ENCODE measurements around the gene PITPNC1.
A peak's percentile ranks its signal among the peaks of the same experiment; 100 is the strongest.
"Not testable (repeated sequence)": the region's sequence is repeated elsewhere in the genome, so short reads cannot be mapped to it uniquely, and the experiment has no call there.

The PITPNC1 gene

DNA sequence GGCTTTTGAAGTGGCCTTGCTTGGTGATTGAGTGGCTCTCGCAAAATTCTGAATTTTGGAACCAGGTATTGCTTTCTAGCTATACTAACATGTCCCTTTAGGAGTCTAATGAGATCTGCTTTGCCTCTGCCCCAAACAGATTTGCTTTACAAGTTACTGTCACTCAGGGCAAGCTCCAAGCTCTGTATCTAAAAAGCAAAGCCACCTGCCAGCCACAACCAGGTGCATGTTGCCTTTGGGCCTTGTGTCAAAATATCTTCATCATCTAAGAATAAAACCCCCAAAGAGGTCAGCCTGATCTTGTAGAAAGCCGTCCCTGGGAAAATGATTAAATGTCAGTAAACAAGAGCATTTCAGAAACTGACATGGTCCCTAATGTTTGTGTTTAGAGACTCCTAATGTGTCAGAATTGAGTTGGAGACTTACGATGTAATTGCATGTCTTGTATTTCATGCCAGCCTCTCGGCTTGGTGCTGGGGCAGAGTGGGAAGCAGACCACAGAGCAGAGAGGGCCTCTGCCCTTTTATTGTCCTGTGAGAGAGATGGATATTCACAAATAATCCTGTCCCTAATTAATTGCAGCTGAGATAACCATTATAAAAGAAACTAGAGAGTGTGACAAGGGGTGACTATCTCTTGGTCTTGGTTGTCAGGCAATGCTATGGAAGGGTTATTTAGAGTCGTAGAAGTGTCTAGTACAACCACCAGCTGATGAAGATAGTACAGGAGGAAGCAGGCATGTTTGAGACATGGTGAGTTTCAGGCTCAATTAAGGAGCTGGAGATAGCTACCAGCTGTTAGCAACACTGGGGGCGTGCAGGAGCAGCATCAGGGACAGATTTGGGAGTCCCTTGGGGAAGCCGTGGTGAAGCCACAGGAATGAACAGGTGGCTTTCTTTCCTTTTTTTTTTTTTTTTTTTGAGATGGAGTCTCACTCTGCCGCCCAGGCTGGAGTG lies 90.7 kb downstream of the PITPNC1 start:
- no peak for DNase-seq

DNA sequence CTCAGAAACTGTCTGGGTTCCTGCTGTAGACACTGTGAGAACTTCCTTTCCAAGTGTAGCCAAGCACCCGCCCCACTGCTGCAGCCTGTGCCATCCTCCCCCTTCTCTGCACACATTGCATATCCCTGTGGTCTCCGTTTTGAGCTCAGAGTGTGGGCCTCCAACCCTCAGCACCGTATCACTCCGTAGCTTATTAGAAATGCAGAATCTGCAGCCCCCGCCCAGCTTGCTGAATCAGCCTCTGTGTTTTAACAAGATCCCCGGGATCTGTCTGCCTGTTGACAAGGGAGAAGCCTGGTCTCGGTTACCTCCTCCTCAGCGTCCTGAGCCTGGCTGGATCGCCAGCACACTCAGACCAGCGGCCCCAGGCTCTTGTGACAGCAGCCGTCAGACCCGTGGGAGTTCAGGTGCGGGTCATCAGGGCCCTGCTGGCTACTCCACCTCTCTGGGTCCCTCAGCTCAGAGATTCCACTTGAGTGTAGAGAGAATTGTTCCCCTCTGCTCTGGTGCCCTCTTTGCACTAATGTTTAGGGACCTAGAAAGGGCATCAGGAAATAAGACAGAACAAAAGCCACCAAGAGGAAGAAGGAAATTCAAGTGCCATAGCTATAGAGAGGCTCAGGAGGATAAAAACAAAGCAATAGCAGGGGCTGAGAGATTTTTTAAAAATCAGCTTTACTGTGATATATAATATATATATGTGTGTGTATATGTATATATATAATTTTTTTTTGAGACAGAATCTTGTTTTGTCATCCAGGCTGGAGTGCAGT lies 92.3 kb downstream of the PITPNC1 start:
- no peak for DNase-seq

DNA sequence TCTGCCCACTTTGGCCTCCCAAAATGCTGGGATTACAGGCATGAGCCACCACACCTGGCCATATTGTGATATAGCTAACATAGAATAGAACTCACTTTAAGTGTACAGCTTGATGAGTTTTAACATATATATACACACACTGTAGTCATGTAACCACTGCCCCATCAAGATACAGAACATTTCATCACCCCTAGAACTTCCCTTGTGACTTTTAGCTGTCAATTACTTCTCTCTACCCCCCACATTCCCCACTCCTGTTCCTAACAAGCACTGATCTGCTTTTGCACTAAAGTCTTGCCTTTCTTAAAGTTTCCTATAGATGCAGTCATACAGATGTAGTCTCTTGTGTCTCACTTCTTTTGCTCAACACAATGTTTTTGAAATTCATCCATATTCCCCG lies 93.1 kb downstream of the PITPNC1 start:
- DNase-seq: no peak

DNA sequence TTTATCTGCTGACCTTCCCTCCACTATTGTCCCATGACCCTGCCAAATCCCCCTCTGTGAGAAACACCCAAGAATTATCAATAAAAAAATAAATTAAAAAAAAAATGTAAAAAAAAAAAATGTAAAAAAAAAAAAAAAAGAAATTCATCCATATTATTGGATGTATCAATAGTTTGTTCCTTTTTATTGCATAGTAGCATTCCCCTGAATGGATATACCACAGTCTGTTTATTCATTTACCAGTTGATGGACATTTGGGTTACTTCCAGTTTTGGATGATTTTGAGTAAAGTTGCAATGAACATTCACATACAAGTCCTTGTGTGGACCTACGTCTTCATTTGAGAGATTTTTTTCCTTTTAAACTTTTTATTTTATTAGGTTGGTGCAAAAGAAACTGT lies 94.0 kb downstream of the PITPNC1 start:
- DNase-seq: no peak

DNA sequence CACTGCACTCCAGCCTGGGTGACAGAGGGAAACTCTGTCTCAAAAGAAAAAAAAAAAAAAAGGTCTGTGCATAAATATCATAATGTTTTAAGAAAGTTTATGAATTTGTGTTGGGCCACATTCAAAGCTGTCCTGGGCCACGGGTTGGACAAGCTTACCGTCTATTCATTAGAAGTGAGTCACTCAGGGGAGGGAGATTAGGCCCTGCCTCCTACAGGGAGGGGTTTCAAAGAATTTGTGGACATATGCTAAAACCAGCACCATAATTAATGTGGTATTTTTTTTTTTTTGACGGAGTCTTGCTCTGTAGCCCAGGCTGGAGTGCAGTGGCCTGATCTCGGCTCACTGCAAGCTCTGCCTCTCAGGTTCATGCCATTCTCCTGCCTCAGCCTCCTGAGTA lies 95.5 kb downstream of the PITPNC1 start:
- not testable (repeated sequence) for DNase-seq

DNA sequence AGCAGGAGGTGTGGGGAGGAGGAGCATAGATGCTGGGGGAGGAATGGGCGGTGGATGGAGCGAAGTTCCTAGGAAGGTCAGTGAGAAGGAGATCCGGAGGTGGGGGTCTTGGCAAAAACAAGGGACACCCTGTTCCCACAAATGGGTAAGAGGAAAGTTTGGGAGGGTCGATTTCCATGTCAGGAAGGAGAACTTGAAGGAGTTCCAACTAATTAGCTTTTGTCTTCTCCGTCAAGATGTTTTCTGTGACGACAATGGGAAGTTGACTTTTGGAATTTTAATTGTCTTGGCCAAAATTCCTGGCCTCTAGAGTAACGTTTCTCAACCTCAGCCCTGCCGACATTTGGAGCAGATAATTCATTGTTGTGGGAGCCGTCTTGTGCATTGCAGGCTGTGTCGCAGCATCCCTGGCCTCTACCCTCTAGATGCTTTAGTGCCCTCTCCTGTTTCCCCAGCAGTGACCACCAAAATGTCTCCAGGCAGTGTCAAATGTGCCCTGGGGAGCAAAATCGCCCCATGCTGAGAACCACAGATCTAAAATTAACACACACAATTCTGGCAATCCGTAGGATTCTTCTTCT lies 97.1 kb downstream of the PITPNC1 start:
- DNase-seq: no peak

DNA sequence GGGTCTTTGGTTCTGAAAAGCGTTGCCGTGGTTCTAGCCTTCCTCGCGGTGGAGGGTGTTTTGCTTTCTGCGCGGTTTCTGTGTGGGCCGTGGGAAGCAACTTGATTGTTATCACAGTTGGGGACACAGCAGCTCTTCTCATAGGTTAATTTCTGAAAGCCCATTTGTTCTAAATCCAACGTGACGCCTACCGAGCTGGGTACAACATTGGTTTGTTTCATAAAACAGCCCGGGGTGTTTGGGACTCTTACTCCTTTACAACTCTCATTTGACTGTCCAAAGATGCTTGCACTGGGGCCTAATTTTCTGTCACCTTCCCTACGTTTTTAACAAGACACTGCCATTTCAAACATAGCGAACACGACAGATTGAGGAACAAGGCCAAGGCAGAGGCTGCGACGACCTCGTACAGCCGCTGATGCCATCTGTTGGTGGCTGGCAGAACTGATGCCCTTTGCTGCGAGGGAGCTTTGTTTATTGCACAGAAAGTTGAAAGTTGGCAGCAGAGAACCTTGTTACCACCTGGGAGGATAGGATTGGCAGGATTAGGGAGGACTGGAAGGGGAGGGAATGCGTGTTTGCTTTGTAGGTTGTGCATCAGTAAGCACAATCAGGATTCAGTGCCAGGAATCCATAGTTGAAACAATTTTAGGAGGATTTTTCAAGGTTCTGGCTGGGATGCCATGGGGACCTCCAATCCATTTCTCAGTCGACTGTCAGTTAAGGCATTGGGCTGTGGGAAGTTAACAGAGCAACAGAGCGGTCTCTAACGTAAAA lies 98.3 kb downstream of the PITPNC1 start:
- peak; percentile 88 to 89 for DNase-seq

DNA sequence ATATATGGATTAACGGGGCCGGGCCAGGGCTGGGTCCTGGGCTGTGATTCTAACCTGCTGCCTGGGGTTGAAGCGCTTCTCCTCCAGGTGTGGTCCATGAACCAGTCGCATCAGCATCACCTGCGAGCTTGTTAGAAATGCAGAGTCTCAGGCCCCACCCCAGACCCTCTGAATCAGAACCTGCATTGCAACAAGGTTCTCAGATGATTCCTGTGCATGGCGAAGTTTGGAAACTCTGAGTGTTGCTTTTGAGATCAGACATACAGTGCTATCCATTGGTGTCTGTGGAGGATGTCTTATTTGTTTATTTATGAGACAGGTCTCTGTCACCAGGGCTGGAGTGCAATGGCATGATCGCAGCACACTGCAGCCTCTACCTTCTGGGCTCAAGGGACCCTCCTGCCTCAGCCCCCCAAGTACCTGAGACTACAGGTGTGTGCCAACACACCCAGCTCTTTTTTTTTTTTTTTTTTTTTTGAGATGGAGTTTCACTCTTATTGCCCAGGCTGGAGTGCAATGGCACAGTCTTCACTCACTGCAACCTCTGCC lies 99.8 kb downstream of the PITPNC1 start:
- no peak for DNase-seq

DNA sequence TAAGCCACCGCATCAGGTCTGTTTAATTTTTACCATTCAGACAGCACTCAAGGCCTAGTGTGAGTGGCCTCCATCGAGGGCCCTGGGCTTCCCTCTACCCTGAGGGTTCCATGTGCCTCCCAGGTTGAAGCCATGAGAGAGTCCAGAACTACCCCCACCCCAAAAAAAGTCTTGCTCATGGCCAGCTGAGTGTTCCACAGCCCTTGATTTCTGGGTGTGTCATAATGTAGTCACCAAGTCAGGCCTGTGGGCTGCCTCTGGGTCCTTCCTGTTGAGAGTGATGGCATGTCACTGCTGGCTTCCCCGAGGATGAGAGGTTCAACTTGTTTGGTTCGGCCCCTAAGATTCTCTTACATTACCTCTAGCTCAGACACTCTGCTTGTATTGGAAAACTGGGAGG lies 100.6 kb downstream of the PITPNC1 start:
- DNase-seq: peak; percentile 46 to 51

DNA sequence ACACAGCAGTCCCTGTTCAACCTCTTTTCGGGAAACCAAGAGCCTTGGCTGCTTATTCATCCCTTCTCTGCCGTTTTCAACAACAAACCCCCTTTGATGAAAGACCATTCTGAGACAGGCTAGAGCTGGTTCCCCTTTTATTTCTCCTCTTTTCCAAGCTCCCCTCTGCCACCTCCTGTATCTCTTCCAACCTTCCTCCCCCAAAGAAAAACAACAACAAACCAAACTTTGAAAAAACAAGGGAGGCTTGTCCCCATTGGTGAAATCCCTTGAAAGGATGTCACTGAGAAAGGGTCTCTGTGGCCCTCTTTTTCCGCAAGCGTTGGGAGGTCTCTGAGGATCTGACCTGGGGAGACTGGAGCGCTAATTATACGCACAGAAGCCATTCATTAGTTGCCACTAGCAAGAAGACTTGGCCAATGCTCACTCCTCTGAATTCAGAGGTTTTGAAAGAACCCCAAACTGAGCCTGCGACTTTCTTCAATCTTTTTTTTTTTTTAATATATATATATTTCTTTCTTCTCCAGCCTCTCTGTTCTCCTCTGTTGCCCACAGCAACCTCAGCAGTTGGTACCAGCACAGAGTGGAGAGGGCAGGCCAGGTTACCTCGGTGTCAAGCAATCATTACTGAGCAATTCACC lies 101.4 kb downstream of the PITPNC1 start:
- DNase-seq: peak; percentile 40 to 59

DNA sequence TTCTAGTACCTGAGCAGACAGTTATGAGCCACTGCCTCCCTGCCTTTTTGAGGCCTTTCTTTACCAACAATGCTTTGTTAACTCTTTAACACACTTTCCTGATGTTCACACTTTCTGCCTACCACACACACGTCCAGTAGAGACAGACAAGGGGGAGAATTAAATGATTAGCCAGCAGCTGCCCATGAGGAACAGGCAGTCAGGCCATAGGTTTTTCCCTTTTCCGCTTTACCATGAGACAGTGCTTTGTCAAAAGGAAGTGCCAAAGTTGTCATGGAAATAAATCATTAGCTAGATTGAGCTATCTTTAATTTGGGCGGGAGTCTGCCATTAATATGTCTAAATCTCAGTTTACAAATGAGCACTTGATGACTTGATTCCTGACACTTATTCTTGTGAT lies 102.1 kb downstream of the PITPNC1 start:
- no peak for DNase-seq

DNA sequence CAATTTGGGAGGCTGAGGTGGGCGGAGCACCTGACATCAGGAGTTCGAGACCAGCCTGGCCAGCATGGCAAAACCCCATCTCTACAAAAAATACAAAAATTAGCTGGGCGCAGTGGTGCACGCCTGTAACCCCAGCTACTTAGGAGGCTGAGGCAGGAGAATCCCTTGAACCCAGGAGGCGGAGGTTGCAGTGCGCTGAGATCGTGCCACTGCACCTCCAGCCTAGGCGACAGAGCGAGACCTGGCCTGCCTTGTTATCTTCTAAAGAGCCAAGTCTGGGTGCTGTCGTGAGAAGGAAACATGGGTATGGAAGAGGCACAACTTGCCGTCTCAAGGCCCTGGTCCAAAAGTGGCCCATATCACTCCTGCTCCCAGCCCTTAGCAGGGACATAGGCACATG lies 103.9 kb downstream of the PITPNC1 start:
- DNase-seq: not testable (repeated sequence)

DNA sequence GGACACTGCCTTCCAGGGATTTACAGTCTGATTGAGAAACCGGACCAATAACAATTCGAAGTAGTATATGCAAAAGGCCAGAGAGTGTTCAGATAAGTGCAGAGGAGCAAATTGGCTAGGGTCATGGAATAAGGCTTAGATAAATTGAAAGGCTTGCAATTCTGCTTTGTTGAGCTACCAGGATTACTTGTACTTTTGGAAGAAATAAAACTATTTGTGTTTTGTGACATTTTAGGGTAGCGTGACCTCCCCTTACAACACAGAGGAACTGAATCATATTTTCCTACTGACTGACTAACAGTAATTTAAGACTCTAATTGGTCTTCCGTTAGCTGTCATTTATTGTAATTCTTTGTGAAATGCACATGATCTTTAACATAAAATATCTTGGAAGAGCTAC lies 104.7 kb downstream of the PITPNC1 start:
- DNase-seq: no peak

DNA sequence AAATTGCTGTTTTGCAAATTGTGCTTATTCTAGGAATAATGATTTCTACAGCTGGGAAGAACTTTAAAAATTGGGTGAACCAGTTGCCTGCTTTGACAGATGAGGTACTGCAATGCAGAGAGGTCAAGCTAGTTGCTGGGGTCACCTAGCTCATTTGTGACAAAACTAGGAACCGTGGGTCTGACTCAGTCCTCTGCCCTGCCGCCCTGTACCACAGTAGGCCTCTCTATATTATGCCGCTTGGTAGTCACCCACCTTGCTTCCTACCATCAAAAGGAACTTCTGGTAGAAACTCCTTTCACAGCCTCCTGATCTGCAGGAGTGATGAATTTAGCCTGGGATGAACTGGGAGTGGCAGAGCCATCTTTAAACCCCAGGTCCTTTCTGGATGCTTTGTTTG lies 105.7 kb downstream of the PITPNC1 start:
- DNase-seq: no peak

DNA sequence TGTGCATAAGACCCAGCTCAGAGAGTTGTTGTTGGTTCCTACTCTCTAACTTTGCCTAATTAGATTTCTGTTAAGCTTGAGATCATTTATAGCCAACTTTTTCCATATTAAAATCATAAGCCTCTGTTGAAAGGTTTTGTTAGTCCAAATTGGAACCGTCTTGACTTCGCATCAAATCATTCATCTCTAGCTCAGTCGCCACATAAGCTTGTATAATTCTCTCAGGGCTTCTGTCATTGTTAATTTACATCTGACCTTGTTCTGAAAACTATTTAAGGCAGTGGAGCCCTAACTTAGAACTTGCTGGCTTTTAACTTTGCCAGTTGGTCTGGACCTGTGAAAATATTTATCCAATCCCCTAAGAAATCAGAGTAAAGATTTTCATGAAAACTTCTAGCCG lies 107.2 kb downstream of the PITPNC1 start:
- DNase-seq: no peak

DNA sequence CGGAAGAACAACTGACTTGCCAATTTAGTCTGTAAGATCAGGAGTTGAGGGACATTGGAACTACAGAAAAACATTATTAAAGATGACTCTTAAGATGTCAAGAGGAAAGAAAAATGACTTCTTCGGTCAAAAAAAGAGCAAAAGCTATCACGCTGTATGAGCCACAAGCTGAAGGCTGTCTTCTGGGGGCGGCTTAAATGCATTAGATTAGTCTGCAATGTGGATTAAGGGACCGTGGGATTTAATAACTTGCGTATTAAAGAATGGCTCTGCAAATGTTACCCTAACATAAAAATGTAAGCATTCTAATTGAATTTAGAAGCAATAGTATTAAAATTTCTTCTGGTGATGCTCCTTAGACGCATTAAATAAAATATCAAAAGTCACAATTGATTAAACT lies 108.6 kb downstream of the PITPNC1 start:
- DNase-seq: no peak

DNA sequence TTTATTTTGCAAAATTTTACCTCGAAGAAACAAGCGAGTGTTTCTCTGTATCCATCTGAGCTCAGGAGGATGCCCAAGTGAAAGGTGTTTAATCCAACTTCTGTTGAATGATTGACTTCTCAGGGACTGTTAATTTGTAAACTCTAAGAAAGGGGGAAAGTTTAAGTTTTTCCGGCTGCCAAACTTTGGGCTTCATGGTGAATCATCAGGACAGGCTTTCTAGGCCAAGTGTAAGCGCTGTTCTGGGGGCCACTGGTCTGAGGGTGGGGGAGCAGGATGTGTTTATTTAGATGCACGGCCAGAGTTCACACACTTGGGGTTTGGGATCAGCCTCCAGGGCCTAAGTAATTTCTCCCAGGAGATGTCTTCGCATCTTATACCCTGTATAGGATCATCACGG lies 110.4 kb downstream of the PITPNC1 start:
- no peak for DNase-seq

DNA sequence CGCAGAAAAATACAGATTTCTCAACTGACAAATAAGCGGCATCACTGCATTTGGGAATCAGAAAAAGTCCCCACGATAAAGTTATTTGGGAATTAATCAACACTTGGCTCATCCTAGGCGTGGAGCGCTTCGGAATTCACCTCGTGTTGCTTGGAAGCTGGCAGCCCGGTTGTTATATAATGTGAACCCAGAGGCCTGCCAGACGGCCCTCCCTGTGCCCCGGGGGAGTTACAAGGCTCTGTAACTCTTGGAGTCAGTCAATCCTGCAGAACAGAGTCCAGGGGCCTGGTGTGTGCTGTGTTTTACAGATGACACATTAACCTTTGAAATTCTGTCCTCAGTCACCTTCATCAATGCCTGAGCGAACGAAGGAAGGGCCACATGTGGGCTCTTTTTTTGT lies 111.1 kb downstream of the PITPNC1 start:
- DNase-seq: no peak

DNA sequence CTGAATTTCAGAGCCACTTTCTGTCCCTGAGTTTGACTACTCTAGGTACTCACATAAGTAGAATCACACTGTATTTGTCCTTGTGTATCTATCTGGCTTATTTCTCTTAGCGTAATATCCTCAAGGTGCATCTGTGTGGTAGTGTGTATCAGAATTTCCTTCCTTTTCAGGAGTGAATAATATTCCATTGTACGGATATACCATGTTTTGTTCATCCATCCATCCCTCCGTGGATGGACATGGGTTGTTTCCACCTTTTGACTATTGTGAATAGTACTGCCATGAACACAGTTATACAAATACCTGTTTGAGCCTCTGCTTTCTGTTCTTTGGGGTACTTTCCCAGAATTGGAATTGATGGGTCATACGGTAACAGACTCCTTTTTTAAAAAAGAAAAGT lies 111.7 kb downstream of the PITPNC1 start:
- DNase-seq: no peak

DNA sequence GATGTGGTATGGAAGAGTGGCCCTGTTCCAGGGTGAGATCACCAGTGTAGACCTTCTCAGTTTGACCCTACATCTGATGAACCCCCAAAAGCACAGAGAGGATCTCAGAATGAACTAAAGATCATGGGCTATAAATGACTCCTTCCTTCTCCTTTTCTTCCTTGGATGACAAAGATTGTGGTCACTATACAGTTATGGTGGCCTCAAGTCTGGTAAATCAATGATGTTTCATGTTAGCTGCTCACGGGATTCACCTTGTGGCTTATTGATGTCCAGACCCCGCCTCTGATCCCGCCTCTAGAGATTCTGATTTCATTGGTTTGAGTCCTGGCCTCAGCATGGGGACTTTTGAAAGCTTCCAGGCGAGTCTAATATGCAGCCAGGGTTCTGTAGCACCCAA lies 112.2 kb downstream of the PITPNC1 start:
- DNase-seq: no peak

DNA sequence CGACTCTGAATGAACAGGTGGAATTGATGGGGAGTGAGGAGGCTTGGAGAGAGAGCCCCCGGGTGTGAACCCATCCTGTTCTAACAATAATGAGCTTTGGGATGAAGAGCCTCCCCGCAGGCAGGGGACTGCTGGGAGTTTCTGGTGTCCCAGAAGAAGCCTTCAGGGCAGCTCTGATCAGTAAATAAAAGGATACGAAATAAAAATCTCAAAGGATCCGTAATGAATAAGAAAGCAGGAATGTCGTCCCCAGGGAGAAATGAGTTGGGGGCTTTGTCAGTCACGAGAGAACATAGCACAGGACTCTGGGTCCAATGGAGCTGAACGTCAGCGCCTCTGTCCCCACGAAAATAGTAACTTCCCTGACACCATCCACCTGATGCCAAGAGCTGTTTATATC lies 113.4 kb downstream of the PITPNC1 start:
- no peak for DNase-seq

All from CD4-positive, alpha-beta T cell treated with Interleukin-4 for 1 hour (primary cell).